DLD1 (cell line): ENCODE measurements around the gene LURAP1L.

ENCODE experiments used
- in situ Hi-C: cut with HindIII; loops from 2 replicates; pipeline ENCODE4 v1.10.0; 2017; ENCODE audit warnings: low sequenced_read_pairs

LURAP1L gene

GRCh38 chr9:12775679-12776512 is 1.1 kb downstream of the LURAP1L start:
- in situ Hi-C loops, result no loop called here

GRCh38 chr9:12776513-12777055 is 1.8 kb downstream of the LURAP1L start:
- in situ Hi-C loops, result no loop called here

- in situ Hi-C loops, result no loop called here
Measured at GRCh38 chr9:12777121-12778022, 2.6 kb downstream of the LURAP1L start.

GRCh38 chr9:12778389-12778788 is 3.6 kb downstream of the LURAP1L start:
- in situ Hi-C loops, result no loop called here

- in situ Hi-C loops, result no loop called here
Measured at GRCh38 chr9:12781226-12781733, 6.5 kb downstream of the LURAP1L start.

- in situ Hi-C loops, result no loop called here
Measured at GRCh38 chr9:12783767-12784460, 9.1 kb downstream of the LURAP1L start.

- in situ Hi-C loops, result no loop called here
Measured at GRCh38 chr9:12784461-12785259, 9.8 kb downstream of the LURAP1L start.

GRCh38 chr9:12785260-12785770 is 10.5 kb downstream of the LURAP1L start:
- in situ Hi-C loops, result no loop called here

- in situ Hi-C loops, result no loop called here
Measured at GRCh38 chr9:12785941-12786340, 11.1 kb downstream of the LURAP1L start.

GRCh38 chr9:12790001-12790400 is 15.2 kb downstream of the LURAP1L start:
- in situ Hi-C loops, result no loop called here

- in situ Hi-C loops, result no loop called here
Measured at GRCh38 chr9:12790883-12791282, 16.1 kb downstream of the LURAP1L start.

GRCh38 chr9:12794101-12794799 is 19.4 kb downstream of the LURAP1L start:
- in situ Hi-C loops, result no loop called here

GRCh38 chr9:12796601-12797000 is 21.8 kb downstream of the LURAP1L start:
- in situ Hi-C loops, result no loop called here

GRCh38 chr9:12797037-12797436 is 22.2 kb downstream of the LURAP1L start:
- in situ Hi-C loops, result no loop called here

GRCh38 chr9:12798066-12798770 is 23.4 kb downstream of the LURAP1L start:
- in situ Hi-C loops, result no loop called here

GRCh38 chr9:12801187-12801586 is 26.4 kb downstream of the LURAP1L start:
- in situ Hi-C loops, result no loop called here

- in situ Hi-C loops, result no loop called here
Measured at GRCh38 chr9:12801663-12802062, 26.8 kb downstream of the LURAP1L start.

- in situ Hi-C loops, result no loop called here
Measured at GRCh38 chr9:12802093-12802492, 27.3 kb downstream of the LURAP1L start.
